Vagina (tissue), 2 donors: ENCODE measurements around the gene BIRC6.

Source experiments
- CTCF ChIP-seq, 3 experiments: fragments of 450-650 bp in 2 of 3; fragments of 200-600 bp in 1 of 3; sonication (generic) in 1 of 3; IDR thresholded peaks; one replicate each; pipeline ENCODE4 v1.5.1; 2017 to 2019; ENCODE audit warnings: antibody characterized with exemption in 3 of 3, mild to moderate bottlenecking in 2 of 3, moderate library complexity in 2 of 3
- POLR2A ChIP-seq, 2 donors: fragments of 450-650 bp; IDR thresholded peaks; one replicate each; pipeline ENCODE4 v1.6.1; 2017; ENCODE audit warnings: antibody characterized with exemption in 2 of 2, mild to moderate bottlenecking in 2 of 2, moderate library complexity in 2 of 2
- POLR2AphosphoS5 ChIP-seq, 2 donors: sonication (generic); formaldehyde crosslinking; IDR thresholded peaks; one replicate each; pipeline ENCODE4 v1.9.0; 2017; ENCODE audit warnings: antibody characterized with exemption in 2 of 2, mild to moderate bottlenecking in 2 of 2, low read depth in 1 of 2; ENCODE audit not compliant: insufficient read depth in 1 of 2

GRCh38 chr2:32532961-32533360, 176.1 kb downstream of the BIRC6 start:
- TF ChIP-seq POLR2A (IDR thresholded peaks at IDR 0.05): no peak
- no peak for TF ChIP-seq CTCF (IDR thresholded peaks at IDR 0.05)
- no peak for TF ChIP-seq POLR2AphosphoS5 (IDR thresholded peaks at IDR 0.05; ENCODE audit: insufficient read depth in 1 of 2, low read depth in 1 of 2)
